ENCODE results near the gene RICTOR.

DNA sequence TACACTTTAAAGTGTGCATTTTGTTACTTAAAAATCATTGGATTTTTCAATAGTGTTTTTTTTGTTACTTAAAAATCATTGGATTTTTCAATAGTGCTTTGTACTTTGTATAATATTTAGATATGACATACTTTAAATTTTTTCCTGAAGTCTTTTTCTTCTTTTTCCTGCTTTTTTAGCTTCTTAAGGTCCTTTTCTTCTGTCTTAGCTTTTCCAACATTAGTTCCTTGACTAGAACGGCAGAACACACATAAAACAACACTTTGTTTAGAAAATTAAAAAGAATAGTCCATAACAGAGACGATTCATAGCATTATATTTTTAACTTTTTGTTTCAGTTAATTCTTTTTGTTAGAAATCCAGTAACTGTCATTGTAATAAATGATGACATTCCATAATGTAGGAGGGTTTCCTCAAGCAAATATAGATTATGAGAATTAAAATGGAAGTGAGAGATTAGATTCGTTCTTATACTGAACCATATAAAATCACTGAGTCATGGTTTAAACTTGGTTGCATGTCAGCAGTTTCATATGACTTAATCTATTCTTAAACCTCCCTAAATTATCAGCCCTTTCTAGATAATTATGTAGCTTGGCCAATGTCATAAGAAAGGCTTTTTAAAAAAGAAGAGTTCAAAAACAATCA, 45.3 kb upstream of the RICTOR start:
- TF ChIP-seq, protein P1, sequence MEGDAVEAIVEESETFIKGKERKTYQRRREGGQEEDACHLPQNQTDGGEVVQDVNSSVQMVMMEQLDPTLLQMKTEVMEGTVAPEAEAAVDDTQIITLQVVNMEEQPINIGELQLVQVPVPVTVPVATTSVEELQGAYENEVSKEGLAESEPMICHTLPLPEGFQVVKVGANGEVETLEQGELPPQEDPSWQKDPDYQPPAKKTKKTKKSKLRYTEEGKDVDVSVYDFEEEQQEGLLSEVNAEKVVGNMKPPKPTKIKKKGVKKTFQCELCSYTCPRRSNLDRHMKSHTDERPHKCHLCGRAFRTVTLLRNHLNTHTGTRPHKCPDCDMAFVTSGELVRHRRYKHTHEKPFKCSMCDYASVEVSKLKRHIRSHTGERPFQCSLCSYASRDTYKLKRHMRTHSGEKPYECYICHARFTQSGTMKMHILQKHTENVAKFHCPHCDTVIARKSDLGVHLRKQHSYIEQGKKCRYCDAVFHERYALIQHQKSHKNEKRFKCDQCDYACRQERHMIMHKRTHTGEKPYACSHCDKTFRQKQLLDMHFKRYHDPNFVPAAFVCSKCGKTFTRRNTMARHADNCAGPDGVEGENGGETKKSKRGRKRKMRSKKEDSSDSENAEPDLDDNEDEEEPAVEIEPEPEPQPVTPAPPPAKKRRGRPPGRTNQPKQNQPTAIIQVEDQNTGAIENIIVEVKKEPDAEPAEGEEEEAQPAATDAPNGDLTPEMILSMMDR (IDR thresholded peaks at IDR 0.05), result no peak
- TF ChIP-seq POLR2A (IDR thresholded peaks at IDR 0.05), result no peak

Data from esophagus squamous epithelium (tissue), 4 donors.